Measurements from ENCODE around the gene NR1H4.

- TF ChIP-seq CTCF (IDR thresholded peaks at IDR 0.05) (no peak), POLR2AphosphoS5 (IDR thresholded peaks at IDR 0.05) (no peak), POLR2A (IDR thresholded peaks at IDR 0.05; ENCODE audit: low read depth) (no peak)
These were observed 36.4 kb upstream of the NR1H4 start for GRCh38 chr12:100437038-100437841.
